GM18519 (cell line): ENCODE results near the gene KLHL41.
"Not testable (repeated sequence)": the region's sequence is repeated elsewhere in the genome, so short reads cannot be mapped to it uniquely, and the experiment has no call there.

Source experiments
- ATAC-seq: cut with Tn5 transposase; IDR thresholded peaks from one replicate; pipeline ENCODE4 v1.9.1; 2021; ENCODE audit warnings: mild to moderate bottlenecking, moderate library complexity; ENCODE audit not compliant: unreplicated experiment, low FRiP score

KLHL41 gene

DNA sequence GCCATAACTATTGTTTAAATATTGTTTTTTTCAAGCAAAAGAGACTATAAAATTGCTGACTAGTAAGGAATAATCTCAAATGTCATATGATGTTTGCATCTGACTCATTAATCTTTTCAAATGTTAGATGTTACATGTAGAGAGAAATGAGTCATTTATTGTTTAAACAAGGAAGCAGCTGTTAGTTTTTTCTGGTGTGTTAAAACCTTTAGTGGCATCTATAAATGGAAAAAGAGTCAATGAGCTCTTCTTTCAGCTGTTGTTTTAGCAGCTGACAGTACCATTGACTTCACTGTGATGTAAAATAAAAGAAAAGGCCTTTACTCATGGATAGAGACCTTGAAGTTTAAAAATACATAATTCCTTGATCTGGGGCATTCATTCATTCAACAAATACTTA, 1.8 kb upstream of the KLHL41 start:
- no peak for ATAC-seq

DNA sequence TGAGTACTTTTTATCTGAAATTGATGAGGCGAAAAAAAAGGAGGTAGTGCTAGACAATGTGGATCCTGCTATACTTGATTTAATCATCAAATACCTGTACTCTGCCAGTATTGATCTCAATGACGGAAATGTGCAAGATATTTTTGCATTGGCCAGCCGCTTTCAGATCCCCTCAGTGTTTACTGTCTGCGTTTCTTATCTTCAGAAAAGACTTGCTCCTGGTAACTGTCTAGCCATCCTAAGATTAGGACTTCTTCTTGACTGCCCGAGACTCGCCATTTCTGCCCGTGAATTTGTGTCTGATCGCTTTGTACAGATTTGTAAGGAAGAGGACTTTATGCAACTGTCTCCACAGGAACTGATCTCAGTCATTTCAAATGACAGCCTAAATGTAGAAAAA, 453 bp downstream of the KLHL41 start:
- no peak for ATAC-seq

DNA sequence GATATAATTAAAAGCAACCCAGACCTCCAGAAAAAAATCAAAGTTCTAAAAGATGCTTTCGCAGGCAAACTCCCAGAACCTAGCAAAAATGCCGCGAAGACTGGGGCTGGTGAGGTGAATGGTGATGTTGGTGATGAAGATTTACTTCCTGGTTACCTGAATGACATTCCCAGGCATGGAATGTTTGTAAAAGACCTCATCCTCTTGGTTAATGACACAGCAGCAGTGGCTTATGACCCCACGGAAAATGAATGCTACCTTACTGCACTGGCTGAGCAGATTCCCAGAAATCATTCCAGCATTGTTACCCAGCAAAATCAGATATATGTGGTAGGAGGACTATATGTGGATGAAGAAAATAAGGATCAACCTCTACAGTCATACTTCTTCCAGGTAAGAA, 994 bp downstream of the KLHL41 start:
- no peak for ATAC-seq

DNA sequence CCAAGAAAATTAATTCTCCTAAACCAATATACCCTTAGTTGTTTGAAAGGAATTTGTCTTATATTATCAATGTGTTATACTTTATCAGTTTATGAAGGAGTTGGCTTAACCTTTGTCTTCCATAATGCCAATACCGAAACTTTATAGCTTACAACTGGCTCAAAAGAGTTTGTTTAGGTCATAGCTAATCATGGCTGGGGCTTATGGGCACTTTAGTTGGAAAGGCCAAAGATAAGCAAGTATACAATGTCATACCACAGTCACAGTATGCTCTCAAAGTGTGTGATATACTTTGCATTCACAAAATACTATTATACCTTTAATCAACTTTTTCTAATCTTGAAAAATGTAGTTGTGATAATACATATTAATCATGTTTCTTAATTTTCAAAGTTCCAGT, 2.3 kb downstream of the KLHL41 start:
- no peak for ATAC-seq

DNA sequence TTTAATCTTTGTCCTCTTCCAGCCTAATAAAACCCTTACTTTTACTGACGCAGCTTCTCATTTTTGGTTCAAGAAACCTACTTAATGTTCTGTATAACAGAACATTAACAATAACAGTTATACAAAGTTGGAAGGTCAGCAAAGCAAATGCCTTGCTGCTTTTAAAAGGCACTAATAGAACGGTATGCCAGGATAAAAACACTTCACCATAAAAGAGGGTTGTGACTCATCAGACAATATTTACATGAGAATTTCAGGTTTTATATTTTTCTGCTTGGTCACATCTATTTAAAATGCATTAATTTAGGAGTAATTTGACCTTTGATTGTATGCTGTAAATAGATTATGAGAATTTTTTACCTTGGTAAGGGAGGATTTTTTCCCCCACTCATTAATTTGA, 3.0 kb downstream of the KLHL41 start:
- no peak for ATAC-seq

DNA sequence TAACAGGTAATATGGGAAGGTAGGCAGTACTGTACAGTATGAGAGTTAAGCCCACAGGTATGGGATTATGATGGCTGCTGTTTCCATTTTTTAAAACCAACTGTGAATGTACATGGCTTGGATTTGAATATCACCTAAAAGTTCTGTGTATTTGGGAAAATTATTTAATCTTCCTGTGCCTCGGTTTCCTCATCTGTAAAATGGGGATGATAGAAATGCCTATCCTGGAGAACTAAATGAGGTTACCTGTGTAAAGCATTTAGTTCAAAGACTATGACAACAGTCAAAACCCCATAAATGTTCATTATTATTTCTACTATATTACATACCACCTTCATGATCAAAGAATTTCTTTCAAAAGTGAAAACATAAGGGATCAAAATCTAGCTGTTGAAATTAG, 3.6 kb downstream of the KLHL41 start:
- no peak for ATAC-seq

DNA sequence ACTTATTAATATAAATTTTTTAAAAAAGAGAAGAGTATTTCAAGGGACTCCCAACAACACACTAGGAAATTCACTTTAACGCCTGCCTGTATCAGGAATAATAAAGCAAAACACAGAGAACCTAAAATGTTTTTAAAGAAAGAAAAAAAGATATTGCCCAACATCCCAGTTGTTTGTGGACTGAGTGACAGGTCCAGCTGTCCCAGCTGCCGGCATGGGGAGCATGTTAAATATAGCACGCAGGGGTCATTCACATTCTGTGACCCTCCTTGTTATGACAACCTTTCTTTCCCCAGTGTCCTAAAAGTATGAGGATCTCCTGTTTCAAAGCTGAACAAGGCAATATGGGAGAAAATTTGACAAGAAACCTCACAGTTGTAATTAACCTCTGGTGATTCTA, 4.4 kb downstream of the KLHL41 start:
- no peak for ATAC-seq

DNA sequence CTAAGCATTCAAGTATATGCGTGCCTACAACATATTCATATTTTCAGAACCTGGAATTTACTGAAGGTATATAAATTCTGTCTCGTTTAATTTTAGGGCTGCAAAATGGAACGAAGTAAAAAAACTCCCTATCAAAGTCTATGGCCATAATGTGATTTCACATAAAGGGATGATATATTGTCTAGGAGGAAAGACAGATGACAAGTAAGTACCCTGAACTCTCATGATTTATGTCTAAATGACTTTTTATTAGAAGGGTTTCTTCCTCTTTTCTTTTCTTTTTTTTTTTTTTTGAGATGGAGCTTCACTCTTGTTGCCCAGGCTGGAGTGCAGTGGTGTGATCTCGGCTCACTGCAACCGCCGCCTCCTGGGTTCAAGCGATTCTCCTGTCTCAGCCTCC, 5.3 kb downstream of the KLHL41 start:
- not testable (repeated sequence) for ATAC-seq

DNA sequence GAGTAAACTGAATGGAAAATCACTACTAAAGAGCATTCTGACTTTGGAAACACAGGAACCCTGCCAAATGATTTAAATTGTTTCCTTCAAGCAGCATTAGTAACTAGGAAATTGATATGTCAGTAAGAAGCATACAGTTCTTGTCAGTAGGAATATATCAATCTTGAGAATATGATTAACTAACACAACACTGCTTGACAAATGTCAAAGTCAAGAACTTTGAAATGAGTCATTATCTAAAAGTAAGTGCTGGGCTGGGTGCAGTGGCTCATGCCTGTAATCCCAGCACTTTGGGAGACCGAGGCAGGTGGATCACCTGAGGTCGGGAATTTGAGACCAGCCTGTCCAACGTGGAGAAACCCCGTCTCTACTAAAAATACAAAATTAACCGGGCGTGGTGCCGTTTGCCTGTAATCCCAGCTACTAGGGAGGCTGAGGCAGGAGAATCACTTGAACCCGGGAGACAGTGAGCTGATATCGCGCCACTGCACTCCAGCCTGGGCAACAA, 7.0 kb downstream of the KLHL41 start:
- not testable (repeated sequence) for ATAC-seq

DNA sequence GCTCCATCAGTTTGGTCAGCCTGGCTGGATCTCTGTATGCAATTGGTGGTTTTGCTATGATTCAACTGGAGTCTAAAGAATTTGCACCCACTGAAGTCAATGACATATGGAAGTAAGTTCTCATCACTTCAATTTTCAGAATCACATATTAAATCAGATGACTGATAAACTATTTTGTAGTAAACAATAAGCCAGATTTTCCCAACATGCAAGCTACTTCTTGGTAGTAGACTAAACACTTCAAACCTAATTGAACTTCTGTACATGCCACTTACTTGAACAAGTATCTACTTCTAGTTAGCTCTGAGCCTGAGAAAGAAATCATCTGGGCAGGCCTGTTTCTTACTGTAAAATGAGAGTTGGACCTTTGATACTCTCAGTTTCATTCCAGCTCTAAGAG, 11.4 kb downstream of the KLHL41 start:
- no peak for ATAC-seq

DNA sequence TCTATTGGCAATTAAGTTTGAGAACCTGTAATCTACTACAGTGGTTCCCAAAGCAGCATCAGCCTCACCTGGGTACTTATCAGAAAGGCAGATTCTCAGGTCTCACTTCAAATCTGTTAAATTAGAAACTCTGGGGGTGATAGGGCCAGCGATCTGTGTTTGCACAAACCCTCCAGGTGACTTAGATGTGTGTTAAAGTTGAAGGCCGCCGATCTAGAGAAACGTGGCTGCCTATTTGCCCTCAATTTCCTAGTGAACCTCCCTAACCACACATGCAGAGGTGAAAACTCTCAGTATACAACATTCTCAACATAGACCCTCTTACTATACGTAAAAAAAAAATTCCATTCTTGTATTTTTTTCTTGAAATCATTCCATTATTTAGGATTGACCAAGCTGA, 14.2 kb downstream of the KLHL41 start:
- no peak for ATAC-seq

DNA sequence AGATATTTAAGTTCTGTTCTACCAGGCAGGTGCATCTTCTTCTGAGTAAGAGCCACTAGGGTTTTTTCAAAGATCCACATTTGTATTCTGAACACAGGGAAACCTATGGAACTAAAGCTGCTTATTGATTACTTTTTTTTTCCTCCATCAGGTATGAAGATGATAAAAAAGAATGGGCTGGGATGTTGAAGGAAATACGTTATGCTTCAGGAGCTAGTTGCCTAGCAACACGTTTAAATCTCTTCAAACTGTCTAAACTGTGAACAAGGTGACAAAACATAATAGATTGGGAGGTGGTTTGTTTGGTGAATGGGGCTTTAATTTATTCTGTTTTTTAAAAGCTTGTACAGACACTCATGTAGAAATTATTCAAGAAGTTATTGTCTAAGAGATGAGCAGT, 15.9 kb downstream of the KLHL41 start:
- ATAC-seq, result no peak

DNA sequence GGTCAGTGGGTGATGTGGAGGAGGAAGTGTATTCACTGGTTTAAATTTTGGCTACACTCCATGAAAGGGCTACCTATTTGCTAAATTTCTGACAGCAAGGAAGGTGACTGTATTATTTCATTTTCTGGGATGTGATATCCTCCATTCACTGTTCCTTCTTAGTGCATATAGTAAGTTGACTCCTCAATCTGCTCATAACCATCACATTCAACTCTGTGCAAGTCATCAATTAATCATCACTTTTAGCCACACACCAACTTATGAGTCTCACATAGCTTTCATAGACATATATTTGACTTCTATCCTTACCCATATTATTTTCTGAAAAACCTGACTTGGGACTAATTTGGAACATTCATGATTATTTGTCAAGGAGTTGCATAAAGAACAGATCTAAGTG, 16.9 kb downstream of the KLHL41 start:
- ATAC-seq, result no peak

DNA sequence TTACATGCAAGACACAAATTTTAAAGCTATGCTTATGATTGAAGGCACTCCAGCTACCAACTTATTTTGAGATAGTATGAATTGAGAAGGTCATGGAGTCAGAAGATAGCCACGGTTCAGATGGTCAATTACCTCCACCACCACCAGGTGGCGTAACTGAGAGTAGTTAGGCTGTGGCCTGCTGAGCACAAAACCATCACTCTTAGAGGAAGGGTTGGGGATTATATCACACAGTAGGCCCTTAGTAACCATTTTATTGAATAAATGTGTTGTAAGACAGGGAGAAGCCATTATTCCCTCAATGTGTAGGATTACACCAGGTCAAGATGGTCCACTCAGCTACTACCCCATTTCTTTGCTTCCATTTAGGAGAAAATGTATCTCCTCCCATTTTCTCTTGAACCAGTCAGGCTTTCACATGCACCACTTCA, 18.8 kb downstream of the KLHL41 start:
- peak; percentile 81 for ATAC-seq

DNA sequence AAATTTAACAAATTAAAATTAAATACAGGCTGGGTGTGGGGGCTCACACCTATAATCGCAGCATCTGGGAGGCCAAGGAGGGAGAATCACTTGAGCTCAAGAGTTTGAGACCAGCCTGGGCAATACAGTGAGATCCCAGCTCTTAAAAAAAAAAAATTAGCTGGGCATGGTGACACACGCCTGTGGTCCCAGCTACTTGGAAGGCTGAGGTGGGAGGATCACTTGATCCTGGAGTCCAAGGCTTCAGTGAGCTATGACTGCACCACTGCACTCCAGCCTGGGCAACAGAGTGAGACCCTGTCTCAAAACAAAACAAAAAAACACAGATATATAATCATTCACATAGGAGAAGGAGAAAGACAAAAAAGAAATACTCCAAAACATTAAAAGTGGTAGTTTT, 30.0 kb downstream of the KLHL41 start:
- not testable (repeated sequence) for ATAC-seq

DNA sequence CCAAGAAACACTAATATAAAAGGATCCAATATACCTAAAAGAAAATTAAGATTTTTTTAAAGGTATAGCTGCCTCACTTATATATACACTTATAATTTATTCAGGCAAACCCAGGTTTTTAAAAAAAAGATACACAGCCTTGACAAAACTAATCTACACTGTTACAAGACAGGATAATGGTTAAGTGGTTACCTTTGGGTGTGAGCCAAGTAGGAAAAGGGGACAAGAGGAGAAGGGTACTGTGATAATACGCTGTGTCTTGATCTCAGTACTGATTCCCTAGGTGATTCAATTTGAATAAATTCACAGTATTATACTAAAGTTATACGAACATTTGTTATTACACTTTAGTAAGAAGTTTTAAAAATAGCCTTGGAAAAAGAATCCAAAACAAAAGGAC, 30.6 kb downstream of the KLHL41 start:
- ATAC-seq, result no peak

DNA sequence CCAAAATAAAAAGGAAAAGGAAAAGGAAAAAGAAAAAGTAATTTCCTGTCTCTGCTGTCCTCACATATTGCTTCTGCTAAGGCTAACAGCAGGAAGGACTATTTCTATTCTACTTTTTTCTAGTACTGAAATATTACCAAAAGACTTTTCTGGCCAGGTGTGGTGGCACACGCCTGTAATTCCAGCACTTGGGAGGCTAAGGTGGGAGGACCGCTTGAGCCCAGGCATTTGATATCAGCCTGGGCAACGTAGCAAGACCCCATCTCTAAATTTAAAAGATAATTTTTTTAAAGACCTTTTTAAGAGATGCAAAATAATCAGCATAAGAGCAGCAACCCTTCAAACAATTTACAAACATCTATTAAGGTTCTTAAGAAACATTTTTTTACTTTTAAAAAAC, 32.9 kb downstream of the KLHL41 start:
- no peak for ATAC-seq

DNA sequence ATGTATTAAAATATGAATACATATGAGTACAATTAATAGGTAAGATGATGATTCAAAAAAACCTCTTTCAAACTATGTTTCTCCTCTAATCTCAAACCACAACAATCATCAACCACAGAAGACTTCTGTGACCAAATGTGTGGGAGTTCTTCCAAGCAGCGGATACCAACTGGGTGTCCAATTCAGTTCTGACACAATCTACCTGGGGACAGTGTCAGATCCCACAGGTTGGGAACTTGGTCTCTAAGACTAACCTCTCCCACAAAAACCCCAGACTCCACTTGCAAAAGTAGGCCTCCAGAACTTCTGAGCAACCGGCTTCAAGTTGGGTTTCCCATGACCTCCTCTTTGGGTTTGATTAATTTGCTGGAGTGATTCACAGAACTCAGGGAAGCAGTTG, 37.3 kb downstream of the KLHL41 start:
- no peak for ATAC-seq

DNA sequence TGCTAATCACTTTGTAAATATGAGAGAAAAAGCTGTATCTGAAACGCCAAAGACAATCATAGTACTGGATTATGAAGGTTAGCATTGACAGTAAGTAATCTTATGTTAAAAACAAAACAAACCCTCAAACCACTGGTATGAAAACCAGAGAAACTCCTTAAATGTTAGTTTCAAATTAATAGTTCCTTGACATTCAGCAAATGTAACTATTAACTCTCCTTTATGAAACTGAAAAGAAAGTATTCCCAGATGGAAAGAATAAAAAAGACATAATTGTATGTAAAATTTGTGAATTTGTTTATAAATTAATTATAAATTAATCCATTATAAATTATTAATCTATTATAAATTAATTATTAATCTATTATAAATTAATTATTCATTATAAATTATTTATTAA, 51.9 kb downstream of the KLHL41 start:
- ATAC-seq, result no peak

DNA sequence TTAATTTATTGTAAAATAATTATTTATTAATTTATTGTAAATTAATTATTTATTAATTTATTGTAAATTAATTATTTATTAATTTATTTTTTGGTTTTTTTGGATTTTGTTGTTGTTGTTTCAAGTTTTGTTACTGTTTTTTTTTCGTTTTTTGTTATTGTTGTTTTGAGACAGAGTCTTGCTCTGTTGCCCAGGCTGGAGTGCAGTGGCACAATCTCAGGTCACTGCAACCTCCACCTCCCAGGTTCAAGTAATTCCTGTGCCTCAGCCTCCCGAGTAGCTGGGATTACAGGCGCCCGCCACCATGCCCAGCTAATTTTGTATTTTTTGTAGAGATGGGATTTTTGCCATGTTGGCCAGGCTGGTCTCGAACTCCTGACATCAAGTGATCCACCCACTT, 52.6 kb downstream of the KLHL41 start:
- not testable (repeated sequence) for ATAC-seq

DNA sequence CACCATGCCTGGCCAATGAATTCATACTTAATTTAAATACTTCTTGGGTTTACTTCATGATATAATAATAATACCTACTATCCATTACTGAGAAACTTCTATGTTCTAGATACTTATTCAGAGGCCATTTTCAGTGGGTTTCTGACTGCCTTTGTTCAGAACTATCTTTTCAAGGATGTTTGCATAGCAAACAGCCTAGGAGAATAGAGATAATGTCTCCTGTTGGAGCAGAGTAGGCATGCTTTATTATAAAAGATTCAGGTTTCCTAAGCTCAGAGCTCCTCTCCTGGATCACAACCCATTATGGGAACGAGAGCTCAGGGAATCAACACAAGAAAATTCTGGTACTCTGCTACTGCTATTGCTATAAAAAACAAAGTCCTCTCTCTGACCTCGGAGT, 53.0 kb downstream of the KLHL41 start:
- ATAC-seq, result no peak

DNA sequence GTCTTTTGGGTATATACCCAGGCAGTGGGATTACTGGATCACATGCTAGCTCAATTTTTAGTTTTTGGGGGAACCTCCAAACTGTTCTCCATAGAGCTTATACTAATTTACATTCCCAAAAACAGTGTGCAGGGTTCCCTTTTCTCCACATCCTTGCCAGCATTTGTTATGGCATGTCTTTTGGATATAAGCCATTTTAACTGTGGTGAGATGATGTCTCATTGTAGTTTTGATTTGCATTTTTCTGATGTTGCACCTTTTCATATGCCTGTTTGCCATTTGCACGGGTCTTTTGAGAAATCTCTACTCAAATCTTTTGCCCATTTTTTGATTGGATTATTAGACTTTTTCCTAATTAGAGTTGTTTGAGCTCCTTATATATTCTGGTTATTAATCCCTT, 56.2 kb downstream of the KLHL41 start:
- ATAC-seq, result no peak

DNA sequence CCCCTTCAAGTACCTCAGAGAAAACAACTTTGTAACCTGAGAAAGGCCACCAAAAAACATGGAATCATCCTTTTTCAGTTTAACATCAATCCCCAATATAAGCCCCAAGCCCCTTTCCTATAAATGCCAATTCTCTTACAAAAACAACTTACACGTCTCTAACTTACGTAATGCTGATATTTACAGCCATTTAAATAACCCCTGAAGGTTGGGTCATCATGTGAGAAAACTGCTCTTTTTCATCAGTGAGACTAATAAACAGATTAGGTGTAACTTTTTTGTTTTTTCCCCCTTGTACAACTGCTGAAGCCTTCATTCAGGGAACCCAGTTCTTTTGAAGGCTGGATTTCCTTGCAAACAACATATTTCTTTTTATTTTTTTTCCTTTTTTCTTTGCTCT, 60.4 kb downstream of the KLHL41 start:
- no peak for ATAC-seq
